GM12864 (cell line): ENCODE results near the gene CLEC4M.

Experiments used
- DNase-seq: peaks from one replicate; pipeline ENCODE4 v3.0.0-alpha.2; 2011; ENCODE audit warnings: low read depth
- H3K4me3 ChIP-seq: 2 replicates; pipeline ENCODE4 v1.5.1; 2011; ENCODE audit warnings: mild to moderate bottlenecking, low read depth, low read length, control low read depth
- TF ChIP-seq, protein P1 (sequence below): IDR thresholded peaks from 2 replicates; pipeline ENCODE4 v1.5.1; 2011; ENCODE audit warnings: low read depth, mild to moderate bottlenecking, moderate library complexity, low read length, control low read depth, inconsistent platforms; ENCODE audit errors: missing control alignments

Gene CLEC4M, protein sequence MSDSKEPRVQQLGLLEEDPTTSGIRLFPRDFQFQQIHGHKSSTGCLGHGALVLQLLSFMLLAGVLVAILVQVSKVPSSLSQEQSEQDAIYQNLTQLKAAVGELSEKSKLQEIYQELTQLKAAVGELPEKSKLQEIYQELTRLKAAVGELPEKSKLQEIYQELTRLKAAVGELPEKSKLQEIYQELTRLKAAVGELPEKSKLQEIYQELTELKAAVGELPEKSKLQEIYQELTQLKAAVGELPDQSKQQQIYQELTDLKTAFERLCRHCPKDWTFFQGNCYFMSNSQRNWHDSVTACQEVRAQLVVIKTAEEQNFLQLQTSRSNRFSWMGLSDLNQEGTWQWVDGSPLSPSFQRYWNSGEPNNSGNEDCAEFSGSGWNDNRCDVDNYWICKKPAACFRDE

DNA sequence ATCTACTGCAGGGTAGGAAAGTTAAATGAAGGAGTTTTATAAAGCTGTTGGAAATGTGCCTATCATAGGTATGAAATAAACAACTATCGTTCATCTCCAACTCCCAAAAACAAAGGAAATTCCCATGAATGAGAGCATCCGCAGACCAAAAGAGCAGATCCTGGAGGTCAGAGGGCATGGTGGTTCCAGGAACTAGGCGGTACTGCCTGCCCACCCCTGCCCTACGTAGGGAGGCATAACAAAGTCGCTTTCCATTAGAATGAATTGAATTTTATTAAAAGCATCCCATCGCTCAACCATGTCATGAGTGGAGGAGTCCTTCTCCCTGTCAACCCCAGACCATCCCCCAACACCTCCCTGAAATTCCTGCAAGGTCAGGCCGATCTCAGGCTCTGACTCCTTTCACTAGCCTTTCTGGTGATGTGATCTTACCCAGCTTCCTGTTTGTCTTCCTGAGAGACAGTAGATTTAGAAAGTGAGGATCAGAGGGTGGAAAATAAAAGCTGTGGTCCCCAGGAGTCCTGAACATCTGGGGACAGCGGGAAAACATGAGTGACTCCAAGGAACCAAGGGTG is at the start of gene CLEC4M:
Gene CLEC4M (plus strand): TSS at position 525 of the 575 bp plus-strand sequence. CDS start 24 bp downstream, at position 549.
- TF ChIP-seq, protein P1, sequence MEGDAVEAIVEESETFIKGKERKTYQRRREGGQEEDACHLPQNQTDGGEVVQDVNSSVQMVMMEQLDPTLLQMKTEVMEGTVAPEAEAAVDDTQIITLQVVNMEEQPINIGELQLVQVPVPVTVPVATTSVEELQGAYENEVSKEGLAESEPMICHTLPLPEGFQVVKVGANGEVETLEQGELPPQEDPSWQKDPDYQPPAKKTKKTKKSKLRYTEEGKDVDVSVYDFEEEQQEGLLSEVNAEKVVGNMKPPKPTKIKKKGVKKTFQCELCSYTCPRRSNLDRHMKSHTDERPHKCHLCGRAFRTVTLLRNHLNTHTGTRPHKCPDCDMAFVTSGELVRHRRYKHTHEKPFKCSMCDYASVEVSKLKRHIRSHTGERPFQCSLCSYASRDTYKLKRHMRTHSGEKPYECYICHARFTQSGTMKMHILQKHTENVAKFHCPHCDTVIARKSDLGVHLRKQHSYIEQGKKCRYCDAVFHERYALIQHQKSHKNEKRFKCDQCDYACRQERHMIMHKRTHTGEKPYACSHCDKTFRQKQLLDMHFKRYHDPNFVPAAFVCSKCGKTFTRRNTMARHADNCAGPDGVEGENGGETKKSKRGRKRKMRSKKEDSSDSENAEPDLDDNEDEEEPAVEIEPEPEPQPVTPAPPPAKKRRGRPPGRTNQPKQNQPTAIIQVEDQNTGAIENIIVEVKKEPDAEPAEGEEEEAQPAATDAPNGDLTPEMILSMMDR = no peak
- DNase-seq = no peak
- no peak within 1 kb of the TSS for H3K4me3 ChIP-seq

DNA sequence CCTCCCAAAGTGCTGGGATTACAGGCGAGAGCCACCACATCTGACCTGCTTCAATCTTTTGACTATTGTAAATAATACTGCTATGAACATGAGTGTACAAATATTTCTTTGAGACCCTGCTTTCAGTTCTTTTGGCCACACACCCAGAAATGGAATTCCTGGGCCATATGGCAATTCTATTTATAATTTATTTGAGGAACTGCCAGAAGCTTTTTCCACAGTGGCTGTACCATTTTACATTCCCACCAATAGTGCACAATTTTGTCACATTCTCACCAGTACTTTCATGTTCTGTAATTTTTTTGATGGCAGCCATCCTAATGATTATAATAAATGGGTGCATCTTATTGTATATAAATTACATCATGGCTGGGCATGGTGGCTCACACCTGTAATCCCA is 47.4 kb upstream of the CLEC4M start:
- DNase-seq = no peak
- TF ChIP-seq, protein P1 = no peak
- no peak overlapping the region for H3K4me3 ChIP-seq

DNA sequence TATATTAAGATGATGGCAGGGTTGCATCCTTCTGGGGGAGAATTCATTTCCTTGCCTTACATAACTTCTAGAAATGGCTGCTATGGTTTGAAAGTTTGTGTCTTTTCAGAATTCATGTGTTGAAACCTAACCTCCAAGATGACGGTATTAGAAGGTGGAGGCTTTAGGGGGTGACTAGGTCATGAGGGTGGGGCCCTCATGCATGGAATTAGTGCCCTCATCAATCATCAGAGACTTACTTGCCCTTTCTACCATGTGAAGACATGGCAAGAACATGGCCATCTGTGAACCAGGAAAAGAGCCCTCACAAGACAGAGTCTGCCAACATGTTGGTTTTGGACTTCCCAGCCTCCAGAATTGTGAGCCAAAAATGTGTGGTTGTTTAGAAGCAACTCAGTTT is 46.3 kb upstream of the CLEC4M start:
- TF ChIP-seq, protein P1 = no peak
- no peak overlapping the region for H3K4me3 ChIP-seq
- DNase-seq = no peak

DNA sequence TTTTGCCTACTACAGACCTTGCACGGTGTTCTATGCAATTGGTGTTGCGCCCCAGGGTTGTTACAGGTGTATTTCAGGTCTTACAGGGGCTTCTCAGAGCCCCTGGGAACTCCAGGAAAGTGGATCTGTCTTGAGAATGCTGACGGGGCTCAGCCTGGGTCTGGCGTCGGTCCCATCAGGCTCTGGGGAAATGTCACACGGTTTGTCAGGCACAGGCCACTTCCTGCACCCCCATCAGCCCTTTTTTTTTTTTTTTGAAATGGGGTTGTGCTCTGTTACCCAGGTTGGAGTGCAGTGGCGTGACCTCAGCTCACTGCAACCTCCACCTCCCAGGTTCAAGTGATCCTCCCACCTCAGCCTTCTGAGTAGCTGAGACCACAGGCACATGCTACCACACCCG is 44.4 kb upstream of the CLEC4M start:
- TF ChIP-seq, protein P1 = no peak
- DNase-seq = no peak
- H3K4me3 ChIP-seq = no peak overlapping the region

DNA sequence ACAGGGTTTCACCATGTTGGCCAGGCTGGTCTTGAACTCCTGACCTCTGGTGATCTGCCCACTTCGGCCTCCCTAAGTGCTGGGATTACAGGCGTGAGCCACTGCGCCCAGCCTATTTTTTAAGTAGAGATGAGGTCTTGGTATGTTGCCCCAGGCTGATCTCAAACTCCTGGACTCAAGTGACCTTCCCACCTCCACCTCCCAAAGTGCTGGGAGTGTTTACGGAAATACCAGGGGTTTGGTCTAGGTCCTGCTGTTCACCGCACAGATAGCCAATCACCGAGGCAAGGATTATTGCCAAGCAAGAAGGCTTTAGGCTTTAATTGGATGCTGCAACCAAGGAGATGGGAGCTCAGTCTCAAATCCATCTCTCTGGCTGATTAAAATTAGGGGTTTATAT is 42.7 kb upstream of the CLEC4M start:
- H3K4me3 ChIP-seq = no peak overlapping the region
- TF ChIP-seq, protein P1 = no peak
- no peak for DNase-seq

DNA sequence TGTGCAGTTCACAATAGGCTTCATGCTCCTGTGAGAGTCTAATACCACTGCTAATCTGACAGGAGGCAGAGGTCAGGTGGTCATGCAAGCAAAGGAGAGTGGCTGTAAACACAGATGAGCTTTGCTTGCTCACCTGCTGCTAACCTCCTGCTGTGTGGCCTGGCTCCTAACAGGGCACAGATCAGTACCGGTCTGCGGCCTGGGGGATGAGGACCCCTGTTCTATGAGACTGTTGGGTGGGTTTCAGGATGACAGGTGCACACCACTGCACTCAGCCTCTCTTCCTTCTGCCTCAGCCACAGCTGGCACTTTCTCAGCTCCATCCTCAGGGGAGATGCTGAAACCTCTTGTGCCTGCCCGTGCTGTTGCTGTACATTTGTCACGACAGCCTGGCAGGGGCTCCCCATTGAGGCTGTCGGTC is 40.8 kb upstream of the CLEC4M start:
- H3K4me3 ChIP-seq = no peak overlapping the region
- TF ChIP-seq, protein P1 = no peak
- DNase-seq = no peak

DNA sequence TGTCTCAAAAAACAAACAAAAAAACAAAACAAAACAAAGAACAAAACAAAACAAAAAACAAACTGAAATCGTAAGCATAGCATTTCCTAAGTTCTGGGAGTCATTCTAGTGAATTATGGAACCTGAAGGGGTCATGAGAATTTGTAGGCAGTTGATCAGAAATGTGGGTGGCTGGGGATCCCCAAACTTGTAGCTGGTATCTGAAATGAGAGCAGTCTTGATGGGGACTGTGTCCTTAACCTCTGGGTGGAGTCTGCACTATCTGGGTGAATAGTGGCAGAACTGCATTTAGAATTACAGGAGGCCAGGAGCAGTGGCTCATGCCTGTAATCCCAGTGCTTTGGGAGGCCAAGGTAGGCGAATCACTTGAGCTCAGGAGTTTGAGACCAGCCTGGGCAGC is 37.3 kb upstream of the CLEC4M start:
- TF ChIP-seq, protein P1 = no peak

More for the DNA sequence above, 37.3 kb upstream of the CLEC4M start:
- DNase-seq = no peak
- no peak overlapping the region for H3K4me3 ChIP-seq
